GM06990 (cell line): ENCODE data around the gene DRAXIN.

ENCODE experiments used
- DNase-seq: peaks from one replicate; pipeline ENCODE4 v3.0.0-alpha.2; 2011; ENCODE audit not compliant: insufficient read length; ENCODE audit errors: extremely low read depth
- H3K27me3 ChIP-seq: replicated peaks from 2 replicates; pipeline ENCODE4 v1.6.0; 2011; ENCODE audit warnings: low read length; ENCODE audit not compliant: control insufficient read depth, insufficient read depth
- H3K36me3 ChIP-seq: 2 replicates; pipeline ENCODE4 v1.5.1; 2011; ENCODE audit warnings: low read length; ENCODE audit not compliant: control insufficient read depth, insufficient read depth
- H3K4me3 ChIP-seq: replicated peaks from 2 replicates; pipeline ENCODE4 v1.5.1; 2011; ENCODE audit warnings: low read depth, mild to moderate bottlenecking, control low read depth, low read length
- TF ChIP-seq, protein P1 (sequence below): IDR thresholded peaks from 2 replicates; pipeline ENCODE4 v1.5.1; 2011; ENCODE audit warnings: low read length, control low read depth, mild to moderate bottlenecking, inconsistent platforms; ENCODE audit not compliant: insufficient read depth, poor library complexity, severe bottlenecking

DRAXIN gene

DNA sequence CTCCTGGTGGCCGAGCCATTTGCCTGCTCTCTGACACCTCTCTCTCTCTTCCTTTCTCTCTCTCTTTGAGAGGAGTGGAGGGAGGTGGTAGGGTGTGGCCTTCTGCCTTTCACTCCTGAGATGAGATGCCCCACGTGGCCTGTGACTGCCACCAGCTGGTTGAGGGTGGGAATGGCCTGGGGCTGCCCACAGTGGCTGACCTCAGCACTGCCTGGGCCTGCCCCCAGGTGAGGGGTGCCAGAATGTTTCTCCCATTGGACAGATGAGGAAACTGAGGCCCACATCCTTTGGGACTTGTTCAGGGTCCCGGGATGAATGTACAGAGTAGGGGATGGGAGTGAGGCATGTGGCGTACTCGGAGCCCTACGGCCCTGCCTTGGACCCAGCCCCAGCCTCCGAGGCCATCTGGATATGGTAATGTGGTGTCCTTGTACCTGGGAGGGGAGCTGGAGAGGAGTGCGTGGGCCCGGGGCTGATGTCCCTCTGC lies 57.7 kb downstream of the DRAXIN start:
- H3K27me3 ChIP-seq, result no peaks in the 10 kb centered on the region
- DNase-seq, result peak; percentile 57
- H3K36me3 ChIP-seq, result no peaks in the 10 kb centered on the region; the same call in 1 of the 2 replicates
- no peak overlapping the region for H3K4me3 ChIP-seq
- TF ChIP-seq, protein P1, sequence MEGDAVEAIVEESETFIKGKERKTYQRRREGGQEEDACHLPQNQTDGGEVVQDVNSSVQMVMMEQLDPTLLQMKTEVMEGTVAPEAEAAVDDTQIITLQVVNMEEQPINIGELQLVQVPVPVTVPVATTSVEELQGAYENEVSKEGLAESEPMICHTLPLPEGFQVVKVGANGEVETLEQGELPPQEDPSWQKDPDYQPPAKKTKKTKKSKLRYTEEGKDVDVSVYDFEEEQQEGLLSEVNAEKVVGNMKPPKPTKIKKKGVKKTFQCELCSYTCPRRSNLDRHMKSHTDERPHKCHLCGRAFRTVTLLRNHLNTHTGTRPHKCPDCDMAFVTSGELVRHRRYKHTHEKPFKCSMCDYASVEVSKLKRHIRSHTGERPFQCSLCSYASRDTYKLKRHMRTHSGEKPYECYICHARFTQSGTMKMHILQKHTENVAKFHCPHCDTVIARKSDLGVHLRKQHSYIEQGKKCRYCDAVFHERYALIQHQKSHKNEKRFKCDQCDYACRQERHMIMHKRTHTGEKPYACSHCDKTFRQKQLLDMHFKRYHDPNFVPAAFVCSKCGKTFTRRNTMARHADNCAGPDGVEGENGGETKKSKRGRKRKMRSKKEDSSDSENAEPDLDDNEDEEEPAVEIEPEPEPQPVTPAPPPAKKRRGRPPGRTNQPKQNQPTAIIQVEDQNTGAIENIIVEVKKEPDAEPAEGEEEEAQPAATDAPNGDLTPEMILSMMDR, result peak; percentile 87

- no peaks in the 10 kb centered on the region; the same call in 1 of the 2 replicates for H3K36me3 ChIP-seq
- no peak for DNase-seq
- TF ChIP-seq, protein P1, result no peak
Observed at GRCh38 chr1:11749996-11750395, 58.5 kb downstream of the DRAXIN start.

DNA sequence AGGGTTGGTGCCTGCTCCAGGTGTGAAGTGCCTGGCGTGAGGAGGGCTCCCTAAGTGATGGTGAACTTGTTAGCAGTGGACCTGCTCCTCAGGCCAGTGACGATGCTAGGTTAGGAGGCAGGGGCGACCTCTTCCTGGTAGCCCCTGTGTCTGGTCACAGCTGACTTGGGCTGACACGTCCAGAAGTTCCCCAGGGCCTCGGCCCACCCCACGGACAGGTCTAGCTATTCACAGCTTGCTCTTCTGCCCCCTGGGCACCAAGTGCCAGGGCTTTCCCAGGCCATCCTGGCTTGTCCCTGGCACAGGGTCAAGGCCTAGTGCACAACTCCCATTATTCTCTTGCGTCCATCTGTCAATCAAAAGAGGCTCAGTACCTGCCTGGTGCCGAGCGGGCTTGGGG lies 59.6 kb downstream of the DRAXIN start:
- Histone ChIP-seq H3K4me3 (no peak overlapping the region), H3K36me3 (no peaks in the 10 kb centered on the region; the same call in 1 of the 2 replicates), H3K27me3 (no peaks in the 10 kb centered on the region)
- no peak for DNase-seq
- TF ChIP-seq, protein P1, result no peak

More at GRCh38 chr1:11749996-11750395, 58.5 kb downstream of the DRAXIN start:
- H3K27me3 ChIP-seq, result no peaks in the 10 kb centered on the region
- H3K4me3 ChIP-seq, result no peak overlapping the region

DNA sequence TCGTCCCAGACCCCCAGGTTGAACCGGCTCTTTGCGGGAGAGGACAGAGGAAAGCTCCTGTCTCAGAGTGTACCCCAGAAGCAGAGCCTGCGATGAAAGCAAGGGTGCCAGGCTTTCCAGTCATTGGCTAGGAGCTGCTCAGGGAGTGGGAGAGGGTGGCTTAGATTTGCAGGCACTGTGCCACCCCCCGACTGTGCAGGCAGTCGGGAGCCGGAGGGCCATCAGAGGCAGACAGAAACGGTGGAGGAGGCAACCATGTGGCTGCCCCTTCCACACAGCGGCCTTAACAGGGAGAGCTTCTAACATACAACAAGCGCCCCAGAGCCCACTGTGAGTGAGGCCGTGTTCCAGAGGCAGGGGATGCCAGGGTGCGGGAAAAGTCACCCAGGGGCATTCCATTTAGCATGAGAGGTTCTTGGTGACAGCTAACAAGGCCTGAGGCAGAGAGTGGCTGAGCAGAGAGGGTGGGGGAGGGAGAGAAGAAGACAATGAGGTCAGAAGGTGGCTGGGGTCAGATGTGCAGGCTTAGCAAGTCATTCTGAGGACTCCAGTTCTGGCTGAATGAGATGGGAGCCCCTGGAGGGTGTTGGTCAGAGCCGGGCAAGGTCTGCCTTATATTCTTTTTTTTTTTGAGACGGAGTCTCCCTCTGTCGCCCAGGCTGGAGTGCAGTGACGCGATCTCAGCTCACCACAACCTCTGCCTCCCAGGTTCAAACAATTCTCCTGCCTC lies 61.0 kb downstream of the DRAXIN start:
- DNase-seq, result no peak

DNA sequence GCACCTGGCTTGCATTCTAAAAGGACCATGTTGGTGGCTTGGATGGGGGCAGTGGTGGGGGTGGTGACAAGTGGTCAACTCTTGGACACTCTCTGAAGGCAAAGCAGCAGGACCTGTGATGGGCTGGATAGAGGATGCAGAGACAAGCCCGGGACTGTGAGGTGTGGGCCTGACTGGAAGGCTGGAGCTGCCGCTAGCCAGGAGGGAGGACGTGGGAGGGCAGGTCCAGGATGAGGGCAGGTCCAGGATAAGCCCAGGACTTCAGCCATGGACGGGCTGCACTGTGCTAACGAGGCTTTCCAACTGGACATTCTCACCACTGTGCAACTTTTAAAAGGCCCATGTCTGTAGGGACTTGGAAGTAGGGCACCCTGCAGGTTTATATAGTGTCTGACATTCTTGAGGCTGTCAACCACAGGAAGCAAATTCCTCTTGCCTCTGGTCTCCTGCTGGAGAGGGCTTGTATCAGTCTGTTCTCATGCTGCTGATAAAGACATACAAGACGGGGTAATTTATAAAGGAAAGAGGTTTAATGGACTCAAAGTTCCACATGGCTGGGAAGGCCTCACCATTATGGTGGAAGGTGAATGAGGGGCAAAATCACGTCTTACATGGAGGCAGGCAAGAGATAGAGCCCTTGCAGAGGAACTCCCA lies 62.2 kb downstream of the DRAXIN start:
- no peaks in the 10 kb centered on the region for H3K27me3 ChIP-seq
- no peak overlapping the region for H3K4me3 ChIP-seq
- DNase-seq, result no peak
- no peaks in the 10 kb centered on the region; the same call in 1 of the 2 replicates for H3K36me3 ChIP-seq
- TF ChIP-seq, protein P1, result no peak

More for the DNA sequence above, 61.0 kb downstream of the DRAXIN start:
- no peak overlapping the region for H3K4me3 ChIP-seq
- H3K36me3 ChIP-seq, result no peaks in the 10 kb centered on the region; the same call in 1 of the 2 replicates
- no peaks in the 10 kb centered on the region for H3K27me3 ChIP-seq
- TF ChIP-seq, protein P1, result no peak
